Adrenal gland (tissue), 5 donors: ENCODE data around the gene IL32.

Source experiments
- CTCF ChIP-seq, 6 experiments: fragments of 450-650 bp in 4 of 6; fragments of 200-600 bp in 2 of 6; sonication (generic) in 1 of 6; IDR thresholded peaks; 1 replicate in 5 of 6; 2 replicates in 1 of 6; pipeline versions ENCODE4 v1.5.1 to v1.8.0; 2016 to 2021; ENCODE audit warnings: antibody characterized with exemption in 6 of 6, mild to moderate bottlenecking in 2 of 6, moderate library complexity in 1 of 6
- POLR2A ChIP-seq, 2 donors: fragments of 450-650 bp; IDR thresholded peaks; one replicate each; pipeline ENCODE4 v1.6.1; 2017; ENCODE audit warnings: antibody characterized with exemption in 2 of 2, mild to moderate bottlenecking in 2 of 2, moderate library complexity in 1 of 2
- donor health status: DM: no; HTN: no; CAD: no.

GRCh38 chr16:3025032-3026002 is 40.1 kb upstream of the IL32 start:
- TF ChIP-seq CTCF (IDR thresholded peaks at IDR 0.05) (no peak), POLR2A (IDR thresholded peaks at IDR 0.05) (no peak)
